LNCAP (cell line): Measurements from ENCODE around the gene NIPAL3.
A peak's percentile ranks its signal among the peaks of the same experiment; 100 is the strongest.

ENCODE experiments used
- TF ChIP-seq, protein P1 (sequence below): fragments of 450-650 bp; IDR thresholded peaks from 2 replicates; pipeline ENCODE4 v1.5.1; 2017; ENCODE audit warnings: mild to moderate bottlenecking

NIPAL3 gene

GRCh38 chr1:24379733-24380315 lies 35.8 kb upstream of the NIPAL3 start:
- TF ChIP-seq, protein P1, sequence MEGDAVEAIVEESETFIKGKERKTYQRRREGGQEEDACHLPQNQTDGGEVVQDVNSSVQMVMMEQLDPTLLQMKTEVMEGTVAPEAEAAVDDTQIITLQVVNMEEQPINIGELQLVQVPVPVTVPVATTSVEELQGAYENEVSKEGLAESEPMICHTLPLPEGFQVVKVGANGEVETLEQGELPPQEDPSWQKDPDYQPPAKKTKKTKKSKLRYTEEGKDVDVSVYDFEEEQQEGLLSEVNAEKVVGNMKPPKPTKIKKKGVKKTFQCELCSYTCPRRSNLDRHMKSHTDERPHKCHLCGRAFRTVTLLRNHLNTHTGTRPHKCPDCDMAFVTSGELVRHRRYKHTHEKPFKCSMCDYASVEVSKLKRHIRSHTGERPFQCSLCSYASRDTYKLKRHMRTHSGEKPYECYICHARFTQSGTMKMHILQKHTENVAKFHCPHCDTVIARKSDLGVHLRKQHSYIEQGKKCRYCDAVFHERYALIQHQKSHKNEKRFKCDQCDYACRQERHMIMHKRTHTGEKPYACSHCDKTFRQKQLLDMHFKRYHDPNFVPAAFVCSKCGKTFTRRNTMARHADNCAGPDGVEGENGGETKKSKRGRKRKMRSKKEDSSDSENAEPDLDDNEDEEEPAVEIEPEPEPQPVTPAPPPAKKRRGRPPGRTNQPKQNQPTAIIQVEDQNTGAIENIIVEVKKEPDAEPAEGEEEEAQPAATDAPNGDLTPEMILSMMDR, result no peak

DNA sequence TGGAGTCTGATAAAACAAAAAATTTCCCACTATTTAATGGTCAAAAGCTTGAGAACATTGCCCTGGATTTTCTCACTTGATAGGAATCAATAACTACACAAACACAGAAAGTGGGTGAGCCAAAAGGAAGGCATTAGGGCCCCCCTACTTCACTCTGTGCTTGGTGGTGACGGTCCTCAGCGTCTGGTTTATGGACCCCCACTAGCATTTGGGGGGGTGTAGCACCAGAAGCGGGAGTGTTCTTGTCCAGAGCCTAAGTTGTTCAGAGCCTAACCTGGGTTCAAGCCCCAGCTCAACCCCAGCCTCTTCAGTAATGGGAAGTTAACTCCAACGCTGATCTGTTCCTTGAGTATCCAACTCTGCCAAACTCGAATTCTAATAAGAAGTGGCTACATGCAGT lies 35.1 kb upstream of the NIPAL3 start:
- TF ChIP-seq, protein P1, result no peak

DNA sequence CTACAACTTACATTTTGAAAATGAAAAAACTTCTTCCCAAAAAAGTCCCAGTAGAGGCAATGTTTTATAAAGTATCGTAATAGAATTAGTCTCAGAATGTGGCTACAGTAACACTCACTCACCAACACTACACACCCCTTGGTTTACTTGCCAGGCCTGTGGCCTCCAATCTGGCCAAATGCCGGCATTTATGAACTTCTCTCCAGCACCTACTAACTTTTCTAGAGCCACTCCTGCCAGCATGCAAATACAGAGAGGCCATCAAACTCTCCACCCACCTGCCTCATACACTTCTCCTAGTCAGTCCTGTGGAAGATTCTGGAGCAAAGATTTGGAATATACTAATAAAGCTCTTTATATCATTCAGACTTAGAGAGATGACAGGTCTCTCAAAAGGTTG lies 34.3 kb upstream of the NIPAL3 start:
- TF ChIP-seq, protein P1, result no peak

GRCh38 chr1:24382165-24382577 lies 33.4 kb upstream of the NIPAL3 start:
- TF ChIP-seq, protein P1, result no peak

DNA sequence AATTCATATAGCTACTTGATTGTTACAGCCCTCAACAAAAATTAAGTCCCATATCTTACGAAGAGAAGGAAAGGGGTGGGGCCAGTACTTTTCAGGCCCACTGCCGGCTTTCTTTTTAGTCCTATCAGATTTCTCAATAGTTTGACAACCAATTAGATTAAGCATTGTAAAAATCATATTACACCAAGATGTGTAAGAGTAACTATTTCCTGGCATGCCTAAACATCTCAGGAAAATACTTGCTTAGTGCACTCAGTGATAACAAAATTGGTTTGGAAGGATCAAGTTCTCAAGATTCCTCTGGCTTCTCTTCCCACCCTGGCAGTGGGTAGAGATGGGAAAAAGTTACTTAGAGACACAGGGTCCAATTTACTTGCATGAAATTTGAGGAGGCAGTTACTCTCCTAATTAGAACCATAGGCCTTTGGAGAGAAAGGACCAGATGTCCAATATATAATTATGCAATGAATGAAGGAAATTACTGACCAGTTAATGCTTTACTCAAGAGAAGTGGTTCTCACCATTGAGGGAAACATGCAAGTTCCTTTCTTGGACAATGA lies 32.1 kb upstream of the NIPAL3 start:
- TF ChIP-seq, protein P1, result no peak

DNA sequence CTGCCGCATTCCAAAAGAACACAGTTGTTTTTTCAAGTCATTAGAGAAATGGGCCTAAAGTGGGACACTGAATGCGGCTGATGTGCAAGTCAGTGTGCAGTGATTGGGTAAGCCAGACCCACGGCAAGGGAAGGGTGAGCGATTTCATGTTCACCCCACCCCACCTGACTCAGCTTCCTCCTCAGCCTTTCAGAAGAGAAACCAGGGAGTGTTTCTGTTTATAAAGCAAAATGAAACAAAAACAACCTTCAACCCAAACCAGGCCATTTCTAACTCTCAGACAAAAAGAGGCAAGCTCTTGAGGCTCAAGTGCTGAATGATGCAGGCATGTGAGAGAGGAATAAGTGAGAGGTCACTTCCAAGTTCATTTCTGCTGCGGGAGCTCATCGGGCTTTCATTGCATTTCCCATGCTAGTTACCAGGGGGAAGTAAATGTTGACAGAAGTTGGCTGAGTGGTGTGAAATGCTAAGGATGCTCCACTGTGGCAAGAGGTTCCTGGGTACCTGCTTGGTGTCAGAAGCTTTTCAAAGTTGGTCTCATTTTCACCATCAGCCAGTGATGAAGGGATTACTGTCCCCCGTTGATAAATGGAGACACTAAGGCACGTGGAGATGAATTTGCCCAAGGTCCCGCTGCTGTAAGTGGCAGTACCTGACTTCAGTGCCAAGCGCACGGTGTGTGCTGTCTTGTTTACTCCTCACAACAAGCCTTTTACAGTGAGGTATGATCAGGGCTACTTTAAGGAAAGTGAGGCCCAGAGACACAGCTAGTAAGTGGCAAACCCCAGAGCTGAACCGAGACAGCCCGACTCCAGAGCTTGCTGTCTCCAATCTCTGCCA lies 31.1 kb upstream of the NIPAL3 start:
- TF ChIP-seq, protein P1, result no peak

DNA sequence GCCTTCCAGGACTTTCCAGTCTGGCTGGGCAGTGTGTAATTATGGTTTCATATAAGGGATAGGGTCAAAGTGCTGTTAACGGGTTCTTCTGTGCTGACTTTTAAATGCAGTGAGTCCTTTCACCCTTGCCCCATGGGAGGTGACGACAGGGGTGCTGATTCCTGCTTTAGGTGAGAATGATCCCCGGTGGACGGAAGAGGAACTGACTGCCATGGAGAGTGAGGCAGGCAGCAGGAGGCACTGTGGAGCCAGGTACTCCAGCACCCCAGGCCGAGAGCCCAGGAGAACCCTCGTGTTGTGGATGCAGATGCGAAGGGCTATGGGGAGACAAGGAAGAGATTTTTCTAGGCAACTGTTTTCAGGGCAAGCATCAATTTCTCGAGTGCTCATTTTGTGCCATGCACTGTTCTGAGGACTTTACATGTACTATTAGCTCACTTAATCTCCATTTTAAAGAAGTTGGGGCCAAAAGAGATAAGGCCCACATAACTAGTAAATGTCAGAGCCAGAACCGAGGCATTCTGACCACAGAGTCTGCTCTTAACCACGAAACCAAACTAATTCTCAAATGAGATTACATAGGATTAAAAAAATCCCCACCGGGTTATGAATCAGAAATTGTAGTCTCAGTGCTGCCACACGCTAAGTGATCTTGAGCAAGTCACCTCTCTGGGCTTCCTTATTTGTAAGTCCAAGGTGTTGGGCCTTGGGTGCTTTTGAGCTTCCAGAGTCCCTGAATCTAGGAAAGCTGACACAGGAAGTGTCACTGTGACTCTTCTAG lies 30.3 kb upstream of the NIPAL3 start:
- TF ChIP-seq, protein P1, result peak; percentile 45
